H1 (cell line): ENCODE measurements around the gene MYO16. TPM values are rescaled to one million over a fixed set of nuclear protein-coding genes. Genes with fewer than 3 reads are reported as not detected.

Experiments
- ASH2L ChIP-seq: fragments of 200-600, 300-600 bp; sonication (generic); IDR thresholded peaks from one replicate; pipeline ENCODE4 v1.7.1; 2017; ENCODE audit warnings: low read length
- NANOG ChIP-seq: IDR thresholded peaks from 2 replicates; pipeline ENCODE4 v1.6.1; 2011; ENCODE audit warnings: low read length, low read depth, mild to moderate bottlenecking, inconsistent platforms; ENCODE audit not compliant: insufficient read depth, poor library complexity, severe bottlenecking
- POLR2AphosphoS5 ChIP-seq: IDR thresholded peaks from 2 replicates; pipeline ENCODE4 v1.6.1; 2011; ENCODE audit warnings: low read depth, low read length
- RNF2 ChIP-seq: fragments of 200-900, 300-1000 bp; sonication (generic); IDR thresholded peaks from 2 replicates; pipeline ENCODE4 v1.7.1; 2016; ENCODE audit warnings: borderline replicate concordance, low read depth, mild to moderate bottlenecking, antibody characterized with exemption, low read length; ENCODE audit not compliant: poor library complexity, severe bottlenecking; ENCODE audit errors: missing control alignments
- RXRA ChIP-seq: IDR thresholded peaks from 2 replicates; pipeline ENCODE4 v1.6.1; 2011; ENCODE audit warnings: low read depth, mild to moderate bottlenecking, low read length, moderate library complexity; ENCODE audit not compliant: insufficient read depth
- SIN3A ChIP-seq, 2 experiments: IDR thresholded peaks in 1 of 2; conservative IDR thresholded peaks in 1 of 2; 2 replicates each; pipeline ENCODE4 v1.6.1; 2011 to 2012; ENCODE audit warnings: low read length in 2 of 2, improper control_type of control experiment in 1 of 2, low read depth in 1 of 2, mild to moderate bottlenecking in 1 of 2
- TBP ChIP-seq: IDR thresholded peaks from 2 replicates; pipeline ENCODE4 v1.6.1; 2011; ENCODE audit warnings: low read depth, low read length, improper control_type of control experiment
- TEAD4 ChIP-seq: IDR thresholded peaks from 2 replicates; pipeline ENCODE4 v1.6.1; 2012; ENCODE audit warnings: low read depth, low read length, inconsistent platforms, mixed read lengths
- USF2 ChIP-seq: IDR thresholded peaks from 2 replicates; pipeline ENCODE4 v1.6.1; 2011; ENCODE audit warnings: low read length, improper control_type of control experiment
- polyA plus RNA-seq, 7 experiments: library from polyadenylated mRNA; depleted of rRNA in 3 of 7; stranded (reverse) in 5 of 7; unstranded in 2 of 7; fragments of >200 nt in 5 of 7; fragments of 200-250 nt in 2 of 7; gene quantifications; 1 replicate in 5 of 7; 2 replicates in 1 of 7; 4 replicates in 1 of 7; pipeline versions ENCODE4 v1.2.1 to v1.2.3, GENCODE V29; 2011 to 2013; ENCODE audit warnings: missing spikeins in 2 of 7, mixed read lengths in 2 of 7
- total RNA-seq: library from RNA; stranded (reverse); fragmentation: NEBNext Ultra II Directional; extraction: Animal tissue kit (Norgen Biotek cat#: 25700); gene quantifications from 2 replicates; pipeline ENCODE4 v1.2.1, GENCODE V29; 2021

MYO16 gene
- total and polyA plus RNA-seq, 2 of the 8 experiments (the other 6 are each of a cell fraction or from before 2014, with no cell fraction given), result 0.02 to 0.22 TPM

- TF ChIP-seq NANOG (no peak), RNF2 (no peak), RXRA (no peak), ASH2L (no peak), USF2 (no peak), POLR2AphosphoS5 (no peak), TEAD4 (no peak), TBP (no peak), SIN3A (conservative IDR thresholded peaks at IDR 0.05 in 1 of 2, IDR thresholded peaks at IDR 0.05 in 1 of 2; ENCODE audit: low read depth in 1 of 2, low read length in 2 of 2) (no peak)
Measured at GRCh38 chr13:108812661-108813060, 183.2 kb downstream of the MYO16 start (continued).
